HUDEP-2 (cell line): ENCODE results near the gene TMTC2.
"Not testable (repeated sequence)": the region's sequence is repeated elsewhere in the genome, so short reads cannot be mapped to it uniquely, and the experiment has no call there.

Source experiments
- DNase-seq, 76 experiments: peaks; one replicate each; lab custom pipeline; 2025; ENCODE audit not compliant: unreplicated experiment in 76 of 76; lab: John Stamatoyannopoulos, UW

TMTC2 gene

DNA sequence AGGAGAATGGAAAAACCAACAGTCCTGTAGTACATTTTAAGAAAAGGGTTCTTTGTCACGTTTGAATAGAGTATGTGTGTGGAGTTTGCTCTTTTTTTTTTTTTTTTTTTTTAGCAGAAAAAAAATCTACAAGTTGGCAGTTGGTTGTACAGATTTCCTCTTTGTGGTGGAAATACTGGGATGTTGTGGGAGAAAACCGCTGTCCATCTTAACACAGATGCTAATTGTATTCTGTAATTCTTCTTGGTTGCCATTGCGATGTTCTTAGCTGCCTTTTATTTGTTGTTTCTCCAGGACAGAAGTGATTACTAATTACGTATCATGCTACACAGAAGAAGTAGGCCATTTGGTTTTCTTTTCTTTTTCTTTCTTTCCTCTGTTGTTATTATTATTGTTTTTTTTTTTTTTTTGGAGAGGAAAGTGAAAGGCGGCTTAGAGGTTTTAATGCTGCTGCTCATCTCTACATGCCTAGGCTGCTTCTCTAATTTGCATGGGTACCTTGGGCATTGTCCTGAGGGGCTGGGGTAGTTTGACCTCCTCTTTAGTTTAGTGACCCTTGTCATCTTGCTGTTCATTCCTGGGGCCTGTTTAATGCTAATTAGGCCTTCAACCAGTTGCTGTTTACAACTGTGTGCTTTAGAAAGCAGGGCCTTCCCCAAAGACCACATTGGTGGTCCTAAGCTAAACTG lies 94.7 kb downstream of the TMTC2 start:
- DNase-seq = no peak

DNA sequence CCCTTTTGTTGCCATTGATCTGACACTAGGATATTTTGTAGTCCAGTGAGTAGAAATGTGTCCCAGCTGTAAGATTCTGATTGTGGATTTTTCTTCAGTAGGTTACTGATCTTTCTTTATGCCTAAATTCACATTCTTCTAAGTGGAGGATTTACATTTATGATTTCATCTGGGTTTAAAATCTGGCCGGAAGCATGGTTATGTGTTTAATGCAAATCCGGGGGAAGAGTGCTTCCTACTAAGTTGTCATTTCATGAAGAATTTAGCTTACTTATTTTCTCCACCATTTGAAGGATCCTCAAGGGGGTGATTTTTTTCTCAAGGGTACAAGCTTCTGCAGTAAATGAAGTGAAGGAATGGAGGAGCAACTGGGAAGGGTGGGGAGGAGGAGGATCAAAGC lies 96.7 kb downstream of the TMTC2 start:
- no peak for DNase-seq

- DNase-seq = no peak
Observed at GRCh38 chr12:82787016-82787415, 100.3 kb downstream of the TMTC2 start.

DNA sequence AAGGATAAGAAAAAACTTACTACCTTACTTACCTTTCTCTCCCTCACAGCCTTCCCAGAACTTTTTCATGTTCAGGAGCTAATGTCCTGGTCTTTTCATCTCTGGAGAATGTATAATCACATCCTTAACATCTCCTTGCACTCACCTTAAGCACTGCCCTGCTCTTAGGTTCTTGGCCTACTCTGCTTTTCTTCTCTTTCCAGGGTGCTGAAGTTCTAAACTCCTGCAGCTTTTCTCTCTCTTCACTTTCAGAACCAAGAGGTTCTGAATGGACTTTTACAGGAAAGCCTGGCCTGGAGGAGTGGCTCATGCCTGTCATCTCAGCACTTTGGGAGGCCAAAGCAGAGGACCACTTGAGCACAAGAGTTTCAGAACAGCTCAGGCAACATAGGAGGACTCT lies 101.9 kb downstream of the TMTC2 start:
- no peak for DNase-seq

DNA sequence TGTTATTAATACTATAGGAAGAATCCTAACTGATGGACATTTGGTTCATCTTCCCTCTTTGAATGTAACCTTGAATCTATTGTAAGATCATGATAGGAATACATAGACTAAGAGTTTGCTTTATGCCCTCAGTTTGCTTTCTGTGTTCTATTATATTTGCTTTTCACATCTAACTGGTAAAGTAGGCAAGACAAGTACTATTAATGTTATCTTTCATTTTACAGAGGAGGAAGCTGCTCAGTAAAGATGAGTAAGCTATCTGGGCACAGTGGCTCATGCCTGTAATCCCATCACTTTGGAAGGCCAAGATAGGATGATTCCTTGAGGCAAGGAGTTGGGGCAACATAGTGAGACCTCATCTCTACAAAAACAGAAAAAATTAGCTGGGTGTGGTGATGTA lies 103.0 kb downstream of the TMTC2 start:
- DNase-seq = no peak

GRCh38 chr12:82793751-82794281 lies 107.1 kb downstream of the TMTC2 start:
- no peak for DNase-seq

DNA sequence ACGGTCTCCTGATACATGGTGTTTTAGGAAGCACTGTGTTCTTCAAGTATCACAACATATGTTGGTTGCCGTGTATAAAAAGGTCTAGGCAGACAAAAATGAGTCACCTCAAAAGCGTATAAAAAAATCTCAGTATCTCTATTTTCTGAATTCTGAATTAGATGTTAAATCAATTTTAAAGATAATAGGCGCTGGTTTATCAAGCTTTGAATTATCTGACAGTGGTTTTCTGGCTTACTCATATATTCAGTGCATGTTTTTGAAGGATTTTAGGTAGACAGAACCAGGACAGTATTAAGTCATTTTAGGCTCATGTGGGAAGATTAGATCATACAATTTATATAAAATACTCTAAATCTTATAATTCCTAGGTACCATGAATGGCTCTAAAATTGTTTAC lies 110.8 kb downstream of the TMTC2 start:
- DNase-seq = no peak

DNA sequence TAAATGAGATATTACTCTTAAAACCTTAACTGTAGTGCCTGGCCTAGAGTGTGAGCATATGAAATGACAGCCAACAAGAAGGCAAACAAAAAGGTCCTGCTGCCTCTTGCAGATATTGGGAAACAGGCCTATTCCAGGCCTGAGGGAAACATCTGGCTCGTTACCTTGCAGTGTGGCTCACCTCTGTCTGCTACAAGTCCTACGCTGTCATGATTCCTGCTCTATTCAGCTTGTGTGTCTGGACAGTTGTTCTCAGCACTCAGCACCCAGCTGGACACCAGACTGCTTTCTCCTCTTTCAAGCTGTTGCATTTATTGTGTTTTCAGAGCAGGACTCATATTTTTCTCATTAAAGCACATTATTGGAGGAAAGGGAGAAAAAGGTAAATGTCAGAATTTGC lies 113.5 kb downstream of the TMTC2 start:
- DNase-seq = no peak

DNA sequence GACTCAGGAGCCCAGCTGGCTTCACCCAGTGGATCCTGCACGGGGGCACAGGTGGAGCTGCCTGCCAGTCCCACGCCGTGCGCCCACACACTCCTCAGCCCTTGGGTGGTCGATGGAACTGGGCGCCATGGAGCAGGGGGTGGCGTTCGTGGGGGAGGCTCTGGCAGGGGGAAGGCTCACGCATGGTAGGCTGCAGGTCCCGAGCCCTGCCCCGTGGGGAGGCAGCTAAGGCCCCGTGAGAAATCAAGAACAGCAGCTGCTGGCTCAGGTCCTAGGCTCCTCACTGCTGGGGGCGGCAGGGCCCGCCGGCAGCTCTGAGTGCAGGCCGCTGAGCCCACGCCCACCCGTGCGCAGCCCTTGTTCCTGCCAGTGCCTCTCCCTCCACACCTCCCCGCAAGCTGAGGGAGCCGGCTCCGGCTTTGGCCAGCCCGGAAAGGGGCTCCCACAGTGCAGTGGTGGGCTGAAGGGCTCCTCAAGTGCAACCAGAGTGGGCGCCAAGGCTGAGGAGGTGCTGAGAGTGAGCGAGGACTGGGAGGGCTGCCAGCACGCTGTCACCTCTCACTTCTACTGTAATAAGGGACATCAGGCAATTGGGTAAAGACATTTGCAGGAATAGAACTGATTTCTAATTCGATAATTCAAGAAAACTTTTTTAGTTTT lies 115.4 kb downstream of the TMTC2 start:
- DNase-seq = no peak

DNA sequence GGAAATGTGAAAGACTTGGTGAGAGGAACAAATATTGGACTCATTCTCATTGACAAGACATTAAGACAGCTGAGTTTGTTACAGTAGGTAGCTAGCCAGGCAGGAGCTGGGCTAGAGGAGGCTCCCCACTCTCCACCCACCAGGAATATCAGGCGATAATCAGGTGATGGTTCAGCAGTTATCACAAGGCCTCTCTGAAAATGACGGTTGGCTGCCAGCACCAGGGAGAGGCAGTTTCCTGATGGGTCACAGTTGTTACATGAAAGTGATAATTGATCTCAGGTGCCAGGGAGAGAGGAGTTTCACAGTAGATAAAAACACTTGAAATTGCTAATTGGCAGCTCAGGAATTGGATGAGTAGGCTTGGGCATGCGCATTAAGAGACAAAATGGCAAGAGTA lies 116.5 kb downstream of the TMTC2 start:
- DNase-seq = no peak

- no peak for DNase-seq
Observed at GRCh38 chr12:82804601-82805000, 117.9 kb downstream of the TMTC2 start.

DNA sequence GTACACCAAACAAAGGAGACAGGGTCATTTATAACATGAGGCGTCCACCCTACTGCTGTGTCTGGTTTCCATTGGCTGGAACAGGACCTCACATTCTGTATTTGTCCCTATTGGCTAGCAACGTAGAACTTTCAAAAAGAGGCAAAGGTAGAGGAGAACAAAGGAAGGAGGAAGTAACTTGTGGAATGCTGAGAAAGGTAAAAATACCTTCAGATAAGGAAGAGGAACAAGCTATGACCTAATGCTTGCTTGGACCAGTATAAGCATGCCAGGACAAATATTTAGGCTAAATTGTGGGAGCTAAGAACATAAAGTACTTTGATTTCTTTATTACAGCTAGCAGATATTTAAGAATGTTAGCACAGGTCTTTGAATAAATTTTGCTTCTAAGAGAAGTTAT lies 118.3 kb downstream of the TMTC2 start:
- not testable (repeated sequence) for DNase-seq

- no peak for DNase-seq
Observed at GRCh38 chr12:82805812-82806497, 119.2 kb downstream of the TMTC2 start.

DNA sequence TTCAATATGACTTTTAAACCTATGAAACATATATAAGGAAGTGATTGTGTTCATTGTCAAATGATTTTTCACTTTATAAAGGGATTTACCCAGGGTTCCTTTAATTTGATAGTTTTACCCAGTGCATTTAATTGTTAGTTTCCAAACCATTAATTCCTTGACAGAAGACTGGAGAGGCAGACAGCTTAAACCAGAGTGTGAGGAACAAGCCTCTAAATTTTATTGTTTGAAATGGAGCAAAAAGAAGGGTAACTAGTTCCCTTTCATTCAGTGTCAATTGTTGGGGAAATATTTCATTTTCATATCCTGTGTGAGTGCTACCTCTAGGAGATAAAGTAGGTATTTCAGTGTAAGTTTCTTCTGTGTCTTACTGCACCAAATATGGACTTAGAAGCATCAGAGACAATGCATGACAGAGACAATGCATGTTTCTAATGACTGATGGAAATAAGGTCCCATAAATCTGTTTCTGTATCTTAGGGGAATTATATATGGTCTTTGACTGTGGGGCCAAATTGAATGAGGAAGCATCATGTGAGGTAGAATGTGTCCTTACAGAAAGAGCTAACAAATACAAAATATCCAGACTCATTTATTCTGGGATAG lies 120.5 kb downstream of the TMTC2 start:
- DNase-seq = no peak

DNA sequence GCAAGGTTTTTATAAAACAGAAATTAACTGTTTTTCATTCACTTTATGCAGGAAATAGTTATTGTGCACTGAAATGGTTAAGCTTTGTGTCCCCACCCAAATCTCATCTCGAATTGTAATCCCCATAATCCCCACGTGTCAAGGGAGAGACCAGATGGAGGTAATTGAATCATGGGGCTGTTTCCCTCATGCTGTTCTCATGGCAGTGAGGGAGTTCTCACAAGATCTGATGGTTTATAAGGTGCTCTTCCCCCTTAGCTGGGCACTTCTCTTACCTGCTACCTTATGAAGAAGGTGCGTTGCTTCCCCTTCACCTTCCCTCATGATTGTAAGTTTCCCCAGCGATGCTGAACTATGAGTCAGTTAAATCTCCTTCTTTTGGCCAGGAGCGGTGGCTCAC lies 123.9 kb downstream of the TMTC2 start:
- no peak for DNase-seq

GRCh38 chr12:82817368-82817767 lies 130.7 kb downstream of the TMTC2 start:
- no peak for DNase-seq

DNA sequence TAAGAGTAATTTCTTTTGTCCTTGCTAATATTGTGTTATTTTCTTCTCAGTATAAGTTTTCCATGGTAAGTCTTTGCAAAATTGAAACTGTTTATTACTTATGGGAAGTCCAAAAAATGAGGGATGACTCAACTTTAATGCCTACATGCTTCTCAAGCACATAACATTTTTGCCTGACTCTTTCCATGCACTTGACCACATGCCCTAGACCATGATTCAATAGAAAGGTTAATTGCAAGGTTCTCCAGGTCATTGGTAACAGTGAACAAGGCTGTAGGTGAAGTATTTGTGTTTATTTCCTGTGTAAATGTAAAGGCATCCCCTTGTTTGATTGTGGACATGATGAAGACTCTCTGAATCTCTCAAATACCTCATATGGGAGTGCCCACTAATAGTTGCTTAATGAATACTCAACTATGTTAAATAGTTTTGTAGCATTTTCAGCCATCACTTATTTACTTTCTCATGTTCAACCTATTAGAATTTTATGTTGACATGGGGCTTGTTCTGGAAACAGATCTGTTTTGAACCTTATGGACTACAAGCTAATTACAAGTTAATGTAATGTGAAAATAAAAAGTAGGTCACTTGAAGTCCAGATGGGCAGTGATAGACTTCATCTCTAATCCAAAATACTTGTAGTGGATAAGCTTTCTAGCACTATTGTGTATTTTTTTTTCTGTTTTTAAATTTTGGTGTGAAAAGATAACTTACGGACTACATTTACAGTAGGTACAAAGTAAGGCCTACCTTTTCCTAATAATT lies 131.7 kb downstream of the TMTC2 start:
- DNase-seq = no peak

DNA sequence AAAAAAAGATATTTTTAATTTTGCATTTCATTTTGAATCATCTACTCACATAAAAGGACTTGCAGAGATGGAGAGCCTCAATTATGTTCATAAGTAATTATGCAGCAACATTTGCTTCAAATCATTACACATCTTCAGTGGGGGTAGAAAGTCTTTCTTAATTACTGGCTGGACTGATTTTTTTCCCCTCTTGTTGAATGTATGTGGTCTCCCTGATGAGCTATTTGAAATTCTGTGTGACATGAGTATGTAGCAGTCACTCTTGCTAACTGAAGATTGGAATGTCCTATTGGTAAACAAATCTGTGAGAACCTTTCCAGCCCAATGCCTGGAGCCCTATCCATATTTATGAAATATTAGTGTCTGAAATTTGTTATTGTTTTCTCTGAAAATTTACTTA lies 139.8 kb downstream of the TMTC2 start:
- no peak for DNase-seq

GRCh38 chr12:82832096-82832495 lies 145.4 kb downstream of the TMTC2 start:
- DNase-seq = no peak

GRCh38 chr12:82832981-82833380 lies 146.3 kb downstream of the TMTC2 start:
- DNase-seq = no peak

GRCh38 chr12:82833481-82833880 lies 146.8 kb downstream of the TMTC2 start:
- no peak for DNase-seq
